Fibroblast of lung (primary cell): ENCODE results near the gene MSMB. TPM values are rescaled to one million over a fixed set of nuclear protein-coding genes. Genes with fewer than 3 reads are reported as not detected.

ENCODE experiments used
- DNase-seq, 2 donors: peaks; one replicate each; pipeline versions ENCODE4 v3.0.0 to v3.0.0-alpha.2; 2010; ENCODE audit warnings: low read depth in 2 of 2
- H2AFZ ChIP-seq: 2 replicates; pipeline ENCODE4 v1.5.1; 2012; ENCODE audit warnings: low read length, control low read depth, inconsistent platforms
- H3K27ac ChIP-seq: 2 replicates; pipeline ENCODE4 v1.5.1; 2011; ENCODE audit warnings: low read length, control low read depth; ENCODE audit not compliant: insufficient read depth
- H3K27me3 ChIP-seq: 2 replicates; pipeline ENCODE4 v1.5.1; 2011; ENCODE audit warnings: mild to moderate bottlenecking, low read length; ENCODE audit not compliant: control insufficient read depth, insufficient read depth
- H3K36me3 ChIP-seq: 2 replicates; pipeline ENCODE4 v1.5.1; 2011; ENCODE audit warnings: low read length; ENCODE audit not compliant: control insufficient read depth, insufficient read depth
- H3K4me1 ChIP-seq: 2 replicates; pipeline ENCODE4 v1.5.1; 2011; ENCODE audit warnings: low read length; ENCODE audit not compliant: control insufficient read depth, insufficient read depth; ENCODE audit errors: extremely low read depth
- H3K4me2 ChIP-seq: 2 replicates; pipeline ENCODE4 v1.5.1; 2011; ENCODE audit warnings: low read length, control low read depth; ENCODE audit not compliant: insufficient read depth; ENCODE audit errors: extremely low read depth
- H3K4me3 ChIP-seq, 4 experiments: fragments of 200-600 bp in 1 of 4; sonication (generic) in 1 of 4; replicated peaks in 1 of 4; 2 replicates each; pipeline ENCODE4 v1.5.1; 2011 to 2016; ENCODE audit warnings: low read length in 4 of 4, low read depth in 3 of 4, mild to moderate bottlenecking in 3 of 4, control low read depth in 2 of 4, inconsistent platforms in 1 of 4, mixed read lengths in 1 of 4; ENCODE audit not compliant: insufficient read depth in 1 of 4; ENCODE audit errors: control extremely low read depth in 1 of 4
- H3K79me2 ChIP-seq: 2 replicates; pipeline ENCODE4 v1.5.1; 2012; ENCODE audit warnings: mild to moderate bottlenecking, low read length, inconsistent platforms; ENCODE audit not compliant: control insufficient read depth, insufficient read depth
- H3K9ac ChIP-seq: 2 replicates; pipeline ENCODE4 v1.5.1; 2011; ENCODE audit warnings: mild to moderate bottlenecking, low read length, control low read depth; ENCODE audit not compliant: insufficient read depth
- H3K9me3 ChIP-seq: 2 replicates; pipeline ENCODE4 v1.5.1; 2012; ENCODE audit warnings: low read depth, low read length; ENCODE audit not compliant: control insufficient read depth, insufficient read depth
- H4K20me1 ChIP-seq: 2 replicates; pipeline ENCODE4 v1.5.1; 2011; ENCODE audit warnings: low read length; ENCODE audit not compliant: control insufficient read depth, insufficient read depth; ENCODE audit errors: extremely low read depth
- CTCF ChIP-seq, 2 donors: IDR thresholded peaks in 1 of 2; conservative IDR thresholded peaks in 1 of 2; 1 replicate in 1 of 2; 2 replicates in 1 of 2; pipeline ENCODE4 v1.5.1; 2011 to 2012; ENCODE audit warnings: low read length in 2 of 2, control low read depth in 1 of 2, inconsistent platforms in 1 of 2, low read depth in 1 of 2, mild to moderate bottlenecking in 1 of 2
- EZH2 ChIP-seq: IDR thresholded peaks from 2 replicates; pipeline ENCODE4 v1.5.1; 2012; ENCODE audit warnings: low read length, control low read depth, mild to moderate bottlenecking; ENCODE audit errors: missing control alignments
- polyA plus RNA-seq, 2 donors: library from polyadenylated mRNA; depleted of rRNA in 1 of 2; stranded (reverse) in 1 of 2; unstranded in 1 of 2; fragments of >200 nt; gene quantifications; 2 replicates each; pipeline ENCODE4 v1.2.1, GENCODE V29; 2011 to 2012; ENCODE audit warnings: missing spikeins in 1 of 2
- total RNA-seq: library from RNA; depleted of rRNA; stranded (reverse); fragments of >200 nt; gene quantifications from 2 replicates; pipeline ENCODE4 v1.2.1, GENCODE V29; 2014

The MSMB gene
- total and polyA plus RNA-seq, 2 donors (not counting 1 experiment from before 2014, with no cell fraction given), result not detected

GRCh38 chr10:46077141-46077554, 31.1 kb upstream of the MSMB start:
- no peaks in the 10 kb centered on the region for H3K4me1 ChIP-seq
- no peak overlapping the region for H3K4me2 ChIP-seq
- no peaks in the 10 kb centered on the region for H3K9me3 ChIP-seq
- no peak overlapping the region for H3K4me3 ChIP-seq
- no peaks in the 10 kb centered on the region for H3K79me2 ChIP-seq
- peak in 1 of 2 donors; percentile 9 for DNase-seq
- H4K20me1 ChIP-seq, result no peaks in the 10 kb centered on the region
- H3K27ac ChIP-seq, result no peak overlapping the region
- no peak overlapping the region for H2AFZ ChIP-seq
- no peaks in the 10 kb centered on the region for H3K36me3 ChIP-seq
- H3K27me3 ChIP-seq, result peaks cover 2% of the 10 kb centered on the region
- TF ChIP-seq EZH2 (no peak), CTCF (conservative IDR thresholded peaks at IDR 0.05 in 1 of 2, IDR thresholded peaks at IDR 0.05 in 1 of 2; ENCODE audit: low read depth in 1 of 2, low read length in 2 of 2) (no peak)
- no peak overlapping the region for H3K9ac ChIP-seq

GRCh38 chr10:46075869-46076268, 29.8 kb upstream of the MSMB start:
- no peak for DNase-seq
- Histone ChIP-seq H3K9ac (no peak overlapping the region), H3K27me3 (peaks cover 2% of the 10 kb centered on the region), H3K79me2 (no peaks in the 10 kb centered on the region), H3K27ac (no peak overlapping the region), H3K4me3 (no peak overlapping the region), H3K36me3 (no peaks in the 10 kb centered on the region), H3K4me2 (no peak overlapping the region), H4K20me1 (no peaks in the 10 kb centered on the region), H3K9me3 (no peaks in the 10 kb centered on the region), H3K4me1 (no peaks in the 10 kb centered on the region), H2AFZ (no peak overlapping the region)
- TF ChIP-seq CTCF (conservative IDR thresholded peaks at IDR 0.05 in 1 of 2, IDR thresholded peaks at IDR 0.05 in 1 of 2; ENCODE audit: low read depth in 1 of 2, low read length in 2 of 2), result no peak
- no peak for TF ChIP-seq EZH2

GRCh38 chr10:46074196-46074946, 28.3 kb upstream of the MSMB start:
- H4K20me1 ChIP-seq, result no peaks in the 10 kb centered on the region
- peaks cover 2% of the 10 kb centered on the region for H3K27me3 ChIP-seq
- no peaks in the 10 kb centered on the region for H3K36me3 ChIP-seq
- no peak overlapping the region for H2AFZ ChIP-seq
- H3K79me2 ChIP-seq, result no peaks in the 10 kb centered on the region
- DNase-seq, result no peak
- H3K4me2 ChIP-seq, result no peak overlapping the region
- no peaks in the 10 kb centered on the region for H3K4me1 ChIP-seq
- no peaks in the 10 kb centered on the region for H3K9me3 ChIP-seq
- no peak overlapping the region for H3K27ac ChIP-seq
- TF ChIP-seq CTCF (conservative IDR thresholded peaks at IDR 0.05 in 1 of 2, IDR thresholded peaks at IDR 0.05 in 1 of 2; ENCODE audit: low read depth in 1 of 2, low read length in 2 of 2) (no peak), EZH2 (no peak)
- no peak overlapping the region for H3K9ac ChIP-seq
- H3K4me3 ChIP-seq, result no peak overlapping the region
